ENCODE data around the gene OR10A6. TPM values are rescaled to one million over a fixed set of nuclear protein-coding genes. Genes with fewer than 3 reads are reported as not detected.

The OR10A6 gene
- total and polyA plus RNA-seq, 2 experiments from 2014 or later = 0.23 TPM; not detected in 1

GRCh38 chr11:7936615-7937014 is 5.5 kb upstream of the OR10A6 start:
- H3K27me3 ChIP-seq (ENCODE audit: insufficient read depth) = no peaks in the 10 kb centered on the region
- H3K27ac Mint-ChIP-seq = no peak overlapping the region
- no peaks in the 10 kb centered on the region for H3K36me3 Mint-ChIP-seq (ENCODE audit: low read depth)
- no peak overlapping the region for H3K4me3 Mint-ChIP-seq
- H3K4me1 Mint-ChIP-seq = no peaks in the 10 kb centered on the region
- H3K9me3 Mint-ChIP-seq = no peaks in the 10 kb centered on the region
- peaks cover 4% of the 10 kb centered on the region; the same call in 1 of the 2 replicates for H3K9me2 ChIP-seq (ENCODE audit: insufficient read depth)
- DNase-seq (ENCODE audit: low spot score) = no peak
- no peaks in the 10 kb centered on the region for H3K27me3 Mint-ChIP-seq (ENCODE audit: insufficient read depth, low read depth, poor library complexity)
- H3F3A ChIP-seq (replicated peaks; ENCODE audit: low read depth) = no peaks in the 10 kb centered on the region
- H3K4me2 ChIP-seq = no peak overlapping the region
- no peaks in the 10 kb centered on the region for H3K36me3 ChIP-seq (ENCODE audit: insufficient read depth)
- no peak overlapping the region for H3K4me3 ChIP-seq
- H2AFZ ChIP-seq = no peak overlapping the region
- H3K4me1 ChIP-seq (ENCODE audit: insufficient read depth) = no peaks in the 10 kb centered on the region
- H3K79me2 ChIP-seq (replicated peaks; ENCODE audit: insufficient read depth) = no peaks in the 10 kb centered on the region
- no peak overlapping the region for H3K27ac ChIP-seq (ENCODE audit: low read depth)
- TF ChIP-seq NANOG (IDR thresholded peaks at IDR 0.05; ENCODE audit: borderline replicate concordance) = no peak
- TF ChIP-seq STAT1 (IDR thresholded peaks at IDR 0.05; ENCODE audit: unreplicated experiment) = no peak
- no peak for ATAC-seq
- no peaks in the 10 kb centered on the region for H4K20me1 ChIP-seq (replicated peaks; ENCODE audit: insufficient read depth)

GRCh38 chr11:7927635-7928034 is 3.4 kb downstream of the OR10A6 start:
- Histone ChIP-seq H3F3A (replicated peaks; ENCODE audit: low read depth) (no peaks in the 10 kb centered on the region), H3K27me3 (ENCODE audit: insufficient read depth) (no peaks in the 10 kb centered on the region), H3K4me2 (no peak overlapping the region), H2AFZ (no peak overlapping the region), H3K79me2 (replicated peaks; ENCODE audit: insufficient read depth) (no peaks in the 10 kb centered on the region), H4K20me1 (replicated peaks; ENCODE audit: insufficient read depth) (no peaks in the 10 kb centered on the region), H3K27ac (ENCODE audit: low read depth) (no peak overlapping the region), H3K9me2 (ENCODE audit: insufficient read depth) (peaks cover 4% of the 10 kb centered on the region; the same call in 1 of the 2 replicates), H3K4me3 (no peak overlapping the region), H3K36me3 (ENCODE audit: insufficient read depth) (peaks cover 11% of the 10 kb centered on the region), H3K4me1 (ENCODE audit: insufficient read depth) (no peaks in the 10 kb centered on the region)
- Mint-ChIP-seq H3K27me3 (ENCODE audit: insufficient read depth, low read depth, poor library complexity) (no peaks in the 10 kb centered on the region), H3K36me3 (ENCODE audit: low read depth) (peaks cover 6% of the 10 kb centered on the region; the same call in 2 of the 3 replicates), H3K4me3 (no peak overlapping the region), H3K9me3 (peaks cover 9% of the 10 kb centered on the region), H3K4me1 (no peaks in the 10 kb centered on the region), H3K27ac (no peak overlapping the region)
- ATAC-seq (no peak), DNase-seq (ENCODE audit: low spot score) (no peak)
- TF ChIP-seq NANOG (IDR thresholded peaks at IDR 0.05; ENCODE audit: borderline replicate concordance) (no peak), EZH2phosphoT487 (IDR thresholded peaks at IDR 0.05; ENCODE audit: unreplicated experiment) (no peak), JUNB (IDR thresholded peaks at IDR 0.05; ENCODE audit: unreplicated experiment) (no peak), CTCF (conservative IDR thresholded peaks at IDR 0.05; ENCODE audit: low read depth in 2 of 2) (no peak), REST (IDR thresholded peaks at IDR 0.05; ENCODE audit: unreplicated experiment) (no peak), POLR2AphosphoS5 (IDR thresholded peaks at IDR 0.05; ENCODE audit: low read depth) (no peak), ETS1 (IDR thresholded peaks at IDR 0.05) (no peak), ZNF114 (CRISPR knock-in tag; IDR thresholded peaks at IDR 0.05) (no peak), ZNF331 (CRISPR knock-in tag; IDR thresholded peaks at IDR 0.05; ENCODE audit: low read depth) (no peak), CREB1 (CRISPR knock-in tag; IDR thresholded peaks at IDR 0.05; ENCODE audit: low read depth) (no peak)
